MM.1S (cell line): ENCODE measurements around the gene WASF2.

Source experiments
- CTCF ChIP-seq: fragments of 300-600 bp; sonication (generic); IDR thresholded peaks from 2 replicates; pipeline ENCODE4 v1.5.1; 2016; ENCODE audit warnings: antibody characterized with exemption, low read length, mixed read lengths
- EZH2 ChIP-seq: fragments of 300-600 bp; sonication (generic); optimal IDR thresholded peaks from 2 replicates; pipeline ENCODE3; 2017; ENCODE audit warnings: low read depth, mild to moderate bottlenecking, antibody characterized with exemption, low read length, mixed read lengths
- EZH2phosphoT487 ChIP-seq: fragments of 300-600 bp; sonication (generic); IDR thresholded peaks from 2 replicates; pipeline ENCODE4 v1.6.1; 2018; ENCODE audit warnings: antibody characterized with exemption, low read length

- no peak for TF ChIP-seq CTCF
- TF ChIP-seq EZH2, result no peak
- no peak for TF ChIP-seq EZH2phosphoT487
These were observed 32.0 kb upstream of the WASF2 start for GRCh38 chr1:27521861-27522431.
